BJ (cell line): ENCODE measurements around the gene BTNL9. TPM values are rescaled to one million over a fixed set of nuclear protein-coding genes. Genes with fewer than 3 reads are reported as not detected.

Experiments used
- CTCF ChIA-PET: fragments of 350-600 bp; formaldehyde crosslinking; extraction: SDS; loops from one replicate; lab custom pipeline; 2021; ENCODE audit warnings: antibody characterized with exemption, inconsistent platforms; lab: Yijun Ruan, JAX
- POLR2A ChIA-PET: fragments of 300-600 bp; sonication (Branson Sonifier 250); formaldehyde crosslinking; extraction: SDS; loops from one replicate; lab custom pipeline; 2021; ENCODE audit warnings: antibody characterized with exemption; lab: Charles Lee
- DNase-seq: peaks from one replicate; pipeline ENCODE4 v3.0.0-alpha.2; 2011; ENCODE audit warnings: low read depth
- H3K27me3 ChIP-seq: 2 replicates; pipeline ENCODE4 v1.6.0; 2011; ENCODE audit warnings: low read length; ENCODE audit not compliant: control insufficient read depth, insufficient read depth
- H3K36me3 ChIP-seq: 2 replicates; pipeline ENCODE4 v1.5.1; 2011; ENCODE audit warnings: low read length; ENCODE audit not compliant: control insufficient read depth, insufficient read depth
- H3K4me3 ChIP-seq: 2 replicates; pipeline ENCODE4 v1.5.1; 2011; ENCODE audit warnings: low read depth, mild to moderate bottlenecking, control low read depth, low read length
- polyA plus RNA-seq: library from polyadenylated mRNA; depleted of rRNA; stranded (reverse); fragments of >200 nt; gene quantifications from 2 replicates; pipeline ENCODE4 v1.2.3, GENCODE V29; 2011
- TF ChIP-seq, protein P1 (sequence below): IDR thresholded peaks from 2 replicates; pipeline ENCODE4 v1.5.1; 2011; ENCODE audit warnings: low read depth, mild to moderate bottlenecking, control low read depth, inconsistent platforms, low read length, moderate library complexity; ENCODE audit not compliant: insufficient read depth

The BTNL9 gene
- polyA plus RNA-seq, 1 experiment = not detected

DNA sequence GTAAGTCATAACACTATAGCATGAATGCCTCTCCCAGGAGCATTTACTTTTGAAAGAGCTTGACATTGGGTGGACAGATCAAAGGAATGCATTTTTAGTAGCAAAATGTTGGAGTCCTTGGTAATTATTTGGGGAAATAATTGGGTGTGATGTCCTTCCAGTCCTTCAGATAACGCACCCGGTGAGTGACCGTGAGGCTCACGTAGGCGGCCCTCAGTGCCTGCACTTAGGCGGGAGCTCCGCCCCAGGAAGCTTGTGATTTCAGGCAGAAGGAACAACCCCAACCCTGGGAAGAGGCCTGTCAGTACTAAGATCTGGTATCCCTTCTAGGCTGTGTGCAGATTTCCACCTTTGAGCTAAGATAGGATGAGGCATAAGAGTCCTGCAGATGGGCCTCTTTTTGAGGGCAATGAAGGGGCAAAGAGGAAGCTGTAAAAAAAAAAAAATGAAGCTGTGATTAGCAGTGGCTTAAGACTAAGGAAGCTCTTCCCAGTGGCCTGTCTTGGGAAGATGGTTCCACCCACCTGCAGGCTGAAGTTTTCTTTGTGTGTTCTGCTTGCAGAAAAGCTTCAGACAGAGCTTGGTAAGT, 14.9 kb downstream of the BTNL9 start:
- POLR2A ChIA-PET = no interaction called here
- CTCF ChIA-PET = no interaction called here

DNA sequence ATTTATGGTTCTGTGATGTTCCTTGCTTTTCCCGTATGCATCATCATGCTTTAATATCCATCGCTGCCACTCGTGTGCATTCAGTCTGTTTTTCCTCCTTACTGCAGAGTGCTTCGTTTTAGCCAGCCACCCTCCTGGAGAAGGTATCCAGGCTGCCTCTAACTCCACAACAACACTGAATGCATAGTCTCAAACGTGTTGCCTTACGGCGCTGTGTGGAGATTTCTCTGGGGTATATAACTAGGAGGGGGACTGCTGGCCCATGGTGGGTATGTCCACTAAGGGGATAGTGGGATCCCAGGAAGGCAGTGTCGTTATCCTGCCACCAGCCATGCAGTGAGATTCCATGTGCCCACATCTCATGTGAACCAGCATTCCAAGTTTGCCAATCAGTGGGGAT, 16.4 kb downstream of the BTNL9 start:
- no peak overlapping the region for H3K4me3 ChIP-seq
- TF ChIP-seq, protein P1, sequence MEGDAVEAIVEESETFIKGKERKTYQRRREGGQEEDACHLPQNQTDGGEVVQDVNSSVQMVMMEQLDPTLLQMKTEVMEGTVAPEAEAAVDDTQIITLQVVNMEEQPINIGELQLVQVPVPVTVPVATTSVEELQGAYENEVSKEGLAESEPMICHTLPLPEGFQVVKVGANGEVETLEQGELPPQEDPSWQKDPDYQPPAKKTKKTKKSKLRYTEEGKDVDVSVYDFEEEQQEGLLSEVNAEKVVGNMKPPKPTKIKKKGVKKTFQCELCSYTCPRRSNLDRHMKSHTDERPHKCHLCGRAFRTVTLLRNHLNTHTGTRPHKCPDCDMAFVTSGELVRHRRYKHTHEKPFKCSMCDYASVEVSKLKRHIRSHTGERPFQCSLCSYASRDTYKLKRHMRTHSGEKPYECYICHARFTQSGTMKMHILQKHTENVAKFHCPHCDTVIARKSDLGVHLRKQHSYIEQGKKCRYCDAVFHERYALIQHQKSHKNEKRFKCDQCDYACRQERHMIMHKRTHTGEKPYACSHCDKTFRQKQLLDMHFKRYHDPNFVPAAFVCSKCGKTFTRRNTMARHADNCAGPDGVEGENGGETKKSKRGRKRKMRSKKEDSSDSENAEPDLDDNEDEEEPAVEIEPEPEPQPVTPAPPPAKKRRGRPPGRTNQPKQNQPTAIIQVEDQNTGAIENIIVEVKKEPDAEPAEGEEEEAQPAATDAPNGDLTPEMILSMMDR = no peak
- no peak for DNase-seq
- ChIA-PET POLR2A (no interaction called here), CTCF (no interaction called here)
- peaks cover 38% of the 10 kb centered on the region for H3K27me3 ChIP-seq
- H3K36me3 ChIP-seq = no peaks in the 10 kb centered on the region

More for the DNA sequence above, 14.9 kb downstream of the BTNL9 start:
- peaks cover 37% of the 10 kb centered on the region for H3K27me3 ChIP-seq
- no peaks in the 10 kb centered on the region for H3K36me3 ChIP-seq
- TF ChIP-seq, protein P1 = no peak
- DNase-seq = no peak
- H3K4me3 ChIP-seq = no peak overlapping the region

DNA sequence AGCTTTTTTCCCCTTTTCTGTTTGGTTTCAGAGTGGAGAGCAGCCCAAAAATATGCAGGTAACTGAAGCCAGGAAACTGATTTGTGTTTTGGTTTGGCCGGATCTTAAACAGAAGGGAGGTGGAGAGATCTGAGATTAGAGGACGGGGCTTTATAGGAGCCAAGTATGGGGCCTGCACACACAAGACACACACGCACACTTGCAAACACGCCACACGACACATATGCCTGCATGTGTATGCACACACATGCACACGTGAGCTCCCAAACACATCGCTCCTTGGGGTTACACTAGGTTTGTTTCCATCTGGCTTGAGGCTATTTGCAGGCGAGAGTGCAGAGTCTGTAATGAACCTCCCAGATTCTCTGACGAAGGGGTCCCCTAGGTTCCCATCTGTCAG, 18.3 kb downstream of the BTNL9 start:
- peaks cover 35% of the 10 kb centered on the region for H3K27me3 ChIP-seq
- H3K36me3 ChIP-seq = no peaks in the 10 kb centered on the region
- ChIA-PET POLR2A (no interaction called here), CTCF (no interaction called here)
- TF ChIP-seq, protein P1 = no peak
- no peak overlapping the region for H3K4me3 ChIP-seq
- DNase-seq = no peak

DNA sequence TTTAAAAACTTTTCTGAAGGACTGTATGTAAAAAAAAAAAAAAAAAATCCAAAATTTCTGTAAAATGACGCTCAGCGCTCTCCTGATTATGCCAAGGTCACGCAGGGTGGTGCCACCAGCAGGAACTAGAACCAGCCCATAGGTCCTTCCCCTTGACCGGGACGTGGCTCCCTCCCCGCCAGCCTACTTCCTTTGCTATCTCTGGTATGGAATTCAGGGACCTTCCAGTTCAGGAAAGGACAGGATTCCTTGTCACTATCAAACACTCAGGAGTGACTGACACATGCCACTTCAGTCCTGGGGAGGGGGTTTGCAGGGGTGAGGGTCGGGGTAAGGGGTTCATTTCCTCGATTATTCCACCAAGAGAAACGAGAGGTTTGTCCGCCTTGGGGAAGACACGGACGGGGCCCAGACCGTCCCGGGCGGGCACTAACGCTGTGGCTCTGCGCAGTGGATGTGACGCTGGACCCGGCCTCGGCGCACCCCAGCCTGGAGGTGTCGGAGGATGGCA, 18.8 kb downstream of the BTNL9 start:
- TF ChIP-seq, protein P1 = no peak
- DNase-seq = no peak
- CTCF ChIA-PET = no interaction called here
- no peaks in the 10 kb centered on the region for H3K36me3 ChIP-seq
- no peak overlapping the region for H3K4me3 ChIP-seq
- POLR2A ChIA-PET = no interaction called here
- H3K27me3 ChIP-seq = peaks cover 31% of the 10 kb centered on the region

DNA sequence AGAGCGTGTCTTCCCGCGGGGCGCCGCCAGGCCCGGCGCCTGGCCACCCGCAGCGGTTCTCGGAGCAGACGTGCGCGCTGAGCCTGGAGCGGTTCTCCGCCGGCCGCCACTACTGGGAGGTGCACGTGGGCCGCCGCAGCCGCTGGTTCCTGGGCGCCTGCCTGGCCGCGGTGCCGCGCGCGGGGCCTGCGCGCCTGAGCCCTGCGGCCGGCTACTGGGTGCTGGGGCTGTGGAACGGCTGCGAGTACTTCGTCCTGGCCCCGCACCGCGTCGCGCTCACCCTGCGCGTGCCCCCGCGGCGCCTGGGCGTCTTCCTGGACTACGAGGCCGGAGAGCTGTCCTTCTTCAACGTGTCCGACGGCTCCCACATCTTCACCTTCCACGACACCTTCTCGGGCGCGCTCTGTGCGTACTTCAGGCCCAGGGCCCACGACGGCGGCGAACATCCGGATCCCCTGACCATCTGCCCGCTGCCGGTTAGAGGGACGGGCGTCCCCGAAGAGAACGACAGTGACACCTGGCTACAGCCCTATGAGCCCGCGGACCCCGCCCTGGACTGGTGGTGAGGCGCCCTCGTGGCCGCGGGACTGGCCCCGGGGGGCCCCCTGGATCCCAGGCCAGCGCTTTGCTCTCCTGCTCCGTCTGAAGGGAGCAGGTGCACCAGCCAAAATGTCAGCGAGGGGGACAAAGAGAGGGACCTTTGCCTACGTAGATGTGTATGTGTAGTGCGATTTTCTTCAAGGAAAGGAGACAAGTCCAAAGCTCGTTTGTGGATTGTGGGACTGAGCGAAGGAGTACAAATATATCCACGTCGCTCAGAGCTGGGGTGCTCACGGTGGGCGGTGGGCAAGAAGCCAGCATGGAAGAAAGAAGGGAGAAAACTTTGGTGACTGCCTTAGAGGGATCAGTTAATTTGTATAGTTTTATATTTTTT, 19.5 kb downstream of the BTNL9 start:
- Histone ChIP-seq H3K27me3 (peaks cover 25% of the 10 kb centered on the region), H3K36me3 (no peaks in the 10 kb centered on the region), H3K4me3 (no peak overlapping the region)
- ChIA-PET CTCF (no interaction called here), POLR2A (no interaction called here)
- TF ChIP-seq, protein P1 = no peak
- DNase-seq = no peak
